ENCODE results near the gene C11orf21. TPM values are rescaled to one million over a fixed set of nuclear protein-coding genes. Genes with fewer than 3 reads are reported as not detected.

The C11orf21 gene
- total RNA-seq, 1 donor from 2014 or later: 0.29 TPM

- TF ChIP-seq CTCF (IDR thresholded peaks at IDR 0.05; ENCODE audit: unreplicated experiment): no peak
- Mint-ChIP-seq H3K9me3 (no peaks in the 10 kb centered on the region), H3K4me3 (no peak overlapping the region), H3K27me3 (ENCODE audit: low read depth) (peaks cover 32% of the 10 kb centered on the region), H3K27ac (no peak overlapping the region), H3K36me3 (no peaks in the 10 kb centered on the region), H3K4me1 (peaks cover 8% of the 10 kb centered on the region)
- DNase-seq (ENCODE audit: low spot score in 2 of 2, unreplicated experiment in 2 of 2): peak in 1 of 2 experiments; percentile 37
Measured at GRCh38 chr11:2263071-2263565, 38.6 kb downstream of the C11orf21 start.

GRCh38 chr11:2262301-2263070 is 39.2 kb downstream of the C11orf21 start:
- peak in 1 of 2 experiments; percentile 36 for DNase-seq (ENCODE audit: low spot score in 2 of 2, unreplicated experiment in 2 of 2)
- H3K36me3 Mint-ChIP-seq: no peaks in the 10 kb centered on the region
- H3K9me3 Mint-ChIP-seq: no peaks in the 10 kb centered on the region
- H3K27ac Mint-ChIP-seq: no peak overlapping the region
- peaks cover 9% of the 10 kb centered on the region for H3K4me1 Mint-ChIP-seq
- TF ChIP-seq CTCF (IDR thresholded peaks at IDR 0.05; ENCODE audit: unreplicated experiment): no peak
- no peak overlapping the region for H3K4me3 Mint-ChIP-seq
- H3K27me3 Mint-ChIP-seq (ENCODE audit: low read depth): peaks cover 26% of the 10 kb centered on the region

- Mint-ChIP-seq H3K9me3 (no peaks in the 10 kb centered on the region), H3K4me3 (no peak overlapping the region)
Measured at GRCh38 chr11:2261436-2262230, 40.1 kb downstream of the C11orf21 start.

GRCh38 chr11:2260491-2261364 is 41.0 kb downstream of the C11orf21 start:
- no peak for TF ChIP-seq CTCF (IDR thresholded peaks at IDR 0.05; ENCODE audit: unreplicated experiment)
- Mint-ChIP-seq H3K36me3 (no peaks in the 10 kb centered on the region), H3K4me1 (peaks cover 19% of the 10 kb centered on the region), H3K4me3 (no peak overlapping the region), H3K9me3 (no peaks in the 10 kb centered on the region), H3K27ac (no peak overlapping the region), H3K27me3 (ENCODE audit: low read depth) (peaks cover 10% of the 10 kb centered on the region)
- no peak for DNase-seq (ENCODE audit: low spot score in 2 of 2, unreplicated experiment in 2 of 2)

More at GRCh38 chr11:2261436-2262230, 40.1 kb downstream of the C11orf21 start:
- no peak for TF ChIP-seq CTCF (IDR thresholded peaks at IDR 0.05; ENCODE audit: unreplicated experiment)
- no peak overlapping the region for H3K27ac Mint-ChIP-seq
- peaks cover 14% of the 10 kb centered on the region for H3K4me1 Mint-ChIP-seq
- peaks cover 19% of the 10 kb centered on the region for H3K27me3 Mint-ChIP-seq (ENCODE audit: low read depth)
- DNase-seq (ENCODE audit: low spot score in 2 of 2, unreplicated experiment in 2 of 2): peak in 1 of 2 experiments; percentile 35
- no peaks in the 10 kb centered on the region for H3K36me3 Mint-ChIP-seq

GRCh38 chr11:2259897-2260451 is 41.7 kb downstream of the C11orf21 start:
- H3K36me3 Mint-ChIP-seq: peaks cover 3% of the 10 kb centered on the region
- no peak for TF ChIP-seq CTCF (IDR thresholded peaks at IDR 0.05; ENCODE audit: unreplicated experiment)
- H3K4me3 Mint-ChIP-seq: no peak overlapping the region
- no peak for DNase-seq (ENCODE audit: low spot score in 2 of 2, unreplicated experiment in 2 of 2)
- peaks cover 5% of the 10 kb centered on the region for H3K9me3 Mint-ChIP-seq
- H3K27me3 Mint-ChIP-seq (ENCODE audit: low read depth): peaks cover 4% of the 10 kb centered on the region
- H3K27ac Mint-ChIP-seq: no peak overlapping the region
- H3K4me1 Mint-ChIP-seq: peaks cover 19% of the 10 kb centered on the region
